ENCODE data around the gene CAVIN2.

The CAVIN2 gene

DNA sequence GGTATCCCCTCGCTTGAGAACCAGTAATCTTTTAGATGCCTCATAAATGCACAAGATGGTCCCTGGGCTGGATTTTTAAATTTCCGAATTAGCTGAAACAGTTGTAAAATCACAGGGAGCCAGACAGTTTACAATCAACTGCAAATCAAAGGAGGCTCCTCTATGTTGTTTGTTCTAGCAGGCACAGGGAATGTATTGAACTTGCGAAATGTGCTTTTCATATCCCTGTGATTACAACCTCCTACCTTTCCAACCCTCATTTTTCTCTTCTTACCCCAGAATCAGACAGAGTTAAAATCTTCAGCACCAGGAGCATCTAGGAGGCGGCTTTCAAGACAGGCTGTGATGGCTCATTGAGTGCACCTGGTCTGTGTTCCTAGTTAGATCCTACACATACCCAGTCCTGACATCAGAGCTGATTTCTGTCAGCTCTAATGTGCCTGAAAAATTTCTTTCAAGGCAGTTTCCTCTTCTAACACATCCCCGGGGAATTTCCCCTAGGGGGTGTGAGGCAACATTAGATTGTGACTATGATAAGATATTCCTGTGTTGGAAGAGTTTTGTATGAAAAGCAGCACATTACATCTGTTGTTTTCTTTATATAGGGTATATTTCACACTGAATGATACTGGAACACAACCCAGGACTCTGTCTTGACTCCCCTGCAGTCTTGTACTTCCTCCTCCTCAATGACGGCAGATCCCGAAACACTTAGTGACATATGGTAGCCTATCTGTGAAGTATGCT is 17.9 kb upstream of the CAVIN2 start:
- no peak for DNase-seq

DNA sequence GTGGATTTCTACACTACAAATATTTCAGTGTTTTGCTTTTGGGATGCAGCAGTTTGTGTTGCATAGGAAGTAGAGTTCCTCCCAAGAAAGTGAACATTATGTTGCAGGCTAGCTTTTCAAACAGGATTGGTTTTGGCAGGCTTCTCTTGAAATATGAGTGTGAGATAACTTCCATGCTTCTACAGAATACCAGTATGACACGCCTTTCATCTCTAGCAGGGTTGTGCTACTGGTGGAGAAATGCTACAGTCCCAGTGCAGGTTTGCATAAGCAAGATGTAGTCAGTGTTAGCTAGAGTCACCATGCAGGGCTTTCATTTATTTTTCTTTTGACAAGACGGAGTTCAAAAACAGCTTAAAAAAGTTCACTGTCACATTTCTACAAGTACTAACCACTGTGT is 17.1 kb upstream of the CAVIN2 start:
- DNase-seq = no peak

DNA sequence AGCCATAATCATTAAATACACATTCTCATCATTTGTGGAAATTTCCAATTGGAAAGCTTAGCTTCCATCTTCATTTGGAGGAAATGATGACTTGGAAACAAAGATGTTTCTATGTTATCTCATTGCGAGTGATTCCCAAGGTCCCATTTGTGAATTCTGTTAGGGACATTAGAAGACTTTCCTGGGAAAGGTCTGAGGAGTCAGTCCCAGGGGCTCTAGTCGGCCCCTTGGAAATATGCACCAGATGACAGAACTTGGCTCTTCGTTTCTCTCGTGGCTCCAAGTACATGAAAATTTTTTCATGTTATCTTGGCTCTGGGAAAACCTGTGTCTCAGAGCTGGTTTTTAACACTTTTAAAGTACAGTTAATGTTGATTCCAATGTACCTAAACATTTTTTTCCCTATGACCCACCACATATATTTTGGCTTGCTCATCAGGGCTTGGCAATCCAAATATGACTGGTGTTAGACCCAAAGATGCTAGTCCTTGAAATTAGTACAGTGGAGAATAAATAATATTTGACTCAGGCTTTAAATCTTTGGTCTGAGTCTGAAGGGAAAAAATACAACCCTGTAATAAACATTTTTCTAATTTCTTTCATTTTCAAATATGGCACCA is 15.4 kb upstream of the CAVIN2 start:
- DNase-seq = no peak

DNA sequence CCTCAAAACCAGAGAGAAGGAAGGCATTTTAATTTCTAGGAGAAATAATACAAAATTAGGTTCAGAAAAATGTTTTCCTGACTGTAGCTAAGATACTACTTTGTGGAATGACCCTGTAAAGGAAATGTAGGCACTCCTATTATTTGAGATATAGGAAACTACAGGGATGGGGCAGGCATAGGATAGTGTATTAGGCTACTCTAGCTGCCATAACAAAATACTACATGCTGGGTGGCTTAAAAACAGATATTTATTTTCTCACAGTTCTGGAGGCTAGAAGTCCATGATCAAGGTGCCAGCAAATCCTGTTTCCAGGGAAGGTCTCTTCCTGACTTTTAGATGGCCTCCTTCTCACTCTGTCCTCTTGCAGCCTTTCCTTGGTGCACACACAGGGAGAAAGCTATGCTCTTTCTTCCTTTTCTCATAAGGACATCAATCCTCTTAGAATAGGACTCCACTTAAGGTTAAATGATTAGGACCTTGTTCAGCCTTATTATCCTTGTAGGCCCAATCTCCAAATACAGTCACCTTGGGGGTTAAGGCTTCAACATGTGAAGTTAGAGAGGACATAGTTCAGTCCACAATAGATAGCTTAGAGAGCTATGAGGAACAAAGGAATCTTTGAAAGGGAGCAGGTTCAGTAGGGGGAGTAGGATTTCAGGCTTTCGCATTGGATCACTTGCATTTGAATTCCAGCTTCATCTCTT is 14.0 kb upstream of the CAVIN2 start:
- no peak for DNase-seq

DNA sequence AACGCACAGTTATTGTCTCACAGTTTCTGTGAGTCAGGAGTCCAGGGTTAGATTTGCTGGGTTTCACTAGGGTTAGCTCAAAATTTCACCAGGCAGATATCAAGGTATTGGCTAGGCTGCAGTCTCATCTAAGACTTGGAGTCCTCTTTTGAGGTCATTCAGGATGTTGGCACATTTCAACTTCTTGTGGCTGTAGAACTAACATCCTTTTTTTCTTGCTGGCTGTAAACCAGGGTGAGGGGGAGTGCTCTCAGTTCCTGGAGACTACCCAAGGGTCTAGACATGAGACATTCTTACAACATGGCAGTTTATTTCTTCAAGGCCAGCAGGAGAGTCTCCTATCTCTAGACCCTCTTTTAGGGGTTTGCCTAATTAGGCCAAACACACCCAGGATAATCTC is 12.8 kb upstream of the CAVIN2 start:
- DNase-seq = no peak

DNA sequence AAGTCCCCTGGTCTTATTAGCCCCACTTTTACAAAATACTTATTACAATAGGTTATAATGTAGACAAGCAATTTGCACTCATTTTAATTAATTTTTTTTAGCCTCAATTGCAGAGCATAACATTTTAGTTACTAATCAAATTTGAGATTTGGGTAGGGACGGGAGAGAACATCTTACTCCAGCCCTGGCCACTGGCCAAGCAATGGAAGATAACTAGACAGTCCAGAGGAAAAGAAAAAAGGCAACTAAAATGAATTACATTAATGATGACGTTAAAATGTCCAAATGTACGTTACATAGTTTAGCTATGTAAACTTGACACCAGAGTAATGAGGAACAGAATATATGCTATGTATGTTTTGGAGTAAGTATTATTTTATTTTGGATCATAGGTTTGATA is 11.0 kb upstream of the CAVIN2 start:
- no peak for DNase-seq

DNA sequence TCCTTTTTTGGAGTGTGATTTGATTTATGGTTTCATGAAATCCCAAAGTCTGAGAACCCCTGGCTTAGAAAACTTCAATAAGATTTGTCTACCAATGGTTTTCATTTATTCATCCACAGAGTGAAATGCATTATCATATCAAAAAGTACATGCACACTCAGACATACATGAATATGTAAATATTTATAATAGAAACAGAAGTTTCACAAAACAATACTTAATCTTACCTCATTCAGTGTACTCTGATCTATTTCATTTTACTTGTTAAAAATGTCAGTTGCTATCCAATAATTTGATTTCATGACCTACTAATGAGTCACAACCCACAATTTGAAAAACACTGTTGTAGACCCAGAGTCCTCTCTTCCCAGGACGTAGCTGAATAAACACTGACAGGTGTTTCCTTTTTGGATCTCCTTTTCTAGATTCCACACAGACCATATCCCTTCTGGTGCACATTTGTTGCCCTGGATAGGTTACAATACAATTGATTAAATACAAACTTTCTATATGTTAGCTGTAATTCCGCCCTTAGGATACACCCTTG is 10.4 kb upstream of the CAVIN2 start:
- DNase-seq = no peak

DNA sequence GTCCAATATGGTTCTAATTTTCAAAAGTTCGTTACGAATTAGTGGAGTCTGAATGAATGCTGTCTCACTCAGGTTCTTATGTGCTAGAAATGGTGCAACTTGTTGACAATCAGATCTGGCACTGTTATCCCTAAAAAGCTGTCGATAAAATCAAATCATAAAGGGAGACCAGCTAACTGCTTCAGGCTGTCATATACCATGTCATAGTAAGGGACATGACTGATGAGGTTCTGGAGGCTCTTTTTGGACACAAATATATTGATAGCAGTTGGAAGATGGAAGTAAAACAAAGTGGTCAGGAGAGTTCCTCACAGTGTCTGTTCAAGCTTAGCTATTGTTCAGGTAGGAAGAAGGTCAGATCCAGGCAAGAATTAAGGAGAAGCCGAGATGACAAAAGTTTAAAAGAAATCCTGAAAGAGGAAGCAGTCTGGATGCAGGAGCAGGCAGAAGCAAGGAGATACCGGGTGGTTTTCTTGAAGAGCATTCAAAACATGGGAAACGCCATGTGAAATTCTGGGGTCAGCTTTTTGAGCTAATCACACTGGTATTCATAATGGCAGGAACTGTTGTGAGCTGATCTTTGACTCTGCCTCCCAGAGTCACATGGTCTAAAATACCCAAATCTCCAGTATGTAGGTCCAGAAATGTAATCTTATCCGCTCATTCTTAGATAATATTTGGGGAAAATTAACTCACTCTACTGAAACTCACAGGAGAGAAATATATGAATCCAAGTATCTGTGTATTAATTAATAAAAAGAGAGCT is 9.4 kb upstream of the CAVIN2 start:
- no peak for DNase-seq

DNA sequence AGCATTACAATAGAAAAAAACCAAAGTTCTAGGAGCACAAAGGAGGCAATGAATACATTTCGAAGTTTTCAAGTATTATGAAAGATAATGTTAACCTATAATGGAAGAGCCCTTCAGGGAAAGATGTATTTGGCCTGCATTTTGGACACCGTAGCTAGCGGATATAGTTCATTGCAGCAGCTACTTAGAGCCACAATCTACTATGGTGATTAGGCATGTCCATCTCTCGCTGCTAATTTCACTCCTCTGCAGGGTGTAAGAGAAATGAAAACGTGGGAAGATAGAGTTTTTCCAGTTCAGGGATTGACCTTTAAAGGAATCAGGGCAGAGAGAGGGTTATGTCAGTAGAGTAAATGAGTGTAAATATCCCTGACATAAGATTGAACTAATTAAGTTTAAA is 8.5 kb upstream of the CAVIN2 start:
- no peak for DNase-seq

DNA sequence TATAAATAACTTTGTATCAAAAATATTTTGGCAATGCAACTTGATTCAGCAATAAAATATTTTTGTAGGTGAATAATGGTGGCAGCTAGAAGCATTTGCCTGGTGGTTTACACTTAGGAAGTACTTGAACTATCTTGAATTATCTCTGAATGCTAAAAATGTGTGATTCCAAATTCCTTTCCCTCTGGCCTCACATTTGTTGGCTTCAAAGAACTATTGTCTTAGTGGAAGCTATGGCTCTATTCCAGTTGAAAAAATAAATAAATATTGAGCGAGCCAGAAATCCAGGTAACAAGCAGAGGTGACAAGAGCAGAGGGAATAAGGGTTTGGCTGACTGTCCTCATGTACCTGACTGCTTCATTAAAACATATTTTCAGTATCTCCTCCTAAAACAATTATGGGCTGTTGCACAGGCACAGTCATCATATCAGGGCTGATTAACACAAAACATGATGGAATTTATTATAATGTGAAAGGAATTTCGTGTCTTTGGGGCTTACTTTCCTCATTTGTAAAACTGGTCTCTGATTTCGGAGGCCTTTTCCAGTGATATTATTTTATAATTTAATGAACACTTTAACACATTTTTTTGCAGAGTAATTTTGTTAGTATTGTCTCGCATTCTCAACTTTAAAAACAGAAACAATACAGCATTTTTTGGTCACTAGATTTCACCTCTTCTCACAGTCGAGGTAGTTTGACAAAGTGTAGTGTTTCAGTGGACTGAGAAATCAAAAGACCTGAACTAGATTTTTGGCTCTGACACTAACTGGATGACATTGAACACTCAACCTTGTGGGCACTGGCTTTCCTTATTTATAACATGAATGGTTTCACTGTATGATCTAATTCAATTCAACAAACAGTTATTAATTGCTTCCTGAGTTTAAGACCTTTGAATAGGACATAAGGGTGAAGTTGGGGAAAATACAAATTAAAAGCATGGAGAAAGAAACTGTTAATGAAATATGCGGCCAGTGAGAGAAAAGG is 7.8 kb upstream of the CAVIN2 start:
- no peak for DNase-seq

DNA sequence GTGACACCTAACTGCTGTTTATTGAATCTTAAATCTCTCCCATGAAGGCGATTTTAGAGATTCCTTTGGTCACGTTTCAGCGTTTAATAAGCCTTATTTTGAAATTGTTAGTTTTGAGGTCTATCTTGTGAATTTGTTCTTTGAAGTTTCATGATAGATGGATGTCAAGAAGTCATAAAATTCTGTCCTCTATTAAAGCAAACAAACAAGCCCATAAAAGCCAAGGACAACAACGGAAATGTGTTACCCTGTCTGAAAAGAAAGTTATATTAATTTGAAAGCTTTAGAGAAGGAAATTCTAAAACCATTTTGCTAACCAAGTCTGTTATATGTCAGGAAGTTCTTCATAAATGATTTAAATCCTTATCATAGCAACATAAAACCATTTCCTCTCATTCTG is 7.0 kb upstream of the CAVIN2 start:
- DNase-seq = no peak

DNA sequence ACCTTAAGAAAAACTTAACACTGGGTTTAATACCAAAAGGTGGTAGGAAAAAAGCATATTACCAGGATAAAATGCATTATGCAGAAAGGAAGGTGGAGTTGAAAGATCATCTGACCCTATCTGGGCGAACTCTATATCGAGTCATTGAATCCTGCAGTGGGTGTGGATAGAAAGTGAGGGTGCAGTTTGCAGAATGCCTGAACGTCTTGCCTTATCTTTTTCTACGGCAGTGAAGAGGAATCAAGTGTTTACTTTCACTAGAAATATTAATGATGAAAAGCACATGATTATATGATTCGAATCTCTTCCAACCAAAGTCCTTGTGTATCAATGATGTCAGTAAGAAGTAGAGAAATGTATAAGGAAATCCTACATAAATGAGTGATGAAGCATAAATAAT is 4.3 kb upstream of the CAVIN2 start:
- no peak for DNase-seq

DNA sequence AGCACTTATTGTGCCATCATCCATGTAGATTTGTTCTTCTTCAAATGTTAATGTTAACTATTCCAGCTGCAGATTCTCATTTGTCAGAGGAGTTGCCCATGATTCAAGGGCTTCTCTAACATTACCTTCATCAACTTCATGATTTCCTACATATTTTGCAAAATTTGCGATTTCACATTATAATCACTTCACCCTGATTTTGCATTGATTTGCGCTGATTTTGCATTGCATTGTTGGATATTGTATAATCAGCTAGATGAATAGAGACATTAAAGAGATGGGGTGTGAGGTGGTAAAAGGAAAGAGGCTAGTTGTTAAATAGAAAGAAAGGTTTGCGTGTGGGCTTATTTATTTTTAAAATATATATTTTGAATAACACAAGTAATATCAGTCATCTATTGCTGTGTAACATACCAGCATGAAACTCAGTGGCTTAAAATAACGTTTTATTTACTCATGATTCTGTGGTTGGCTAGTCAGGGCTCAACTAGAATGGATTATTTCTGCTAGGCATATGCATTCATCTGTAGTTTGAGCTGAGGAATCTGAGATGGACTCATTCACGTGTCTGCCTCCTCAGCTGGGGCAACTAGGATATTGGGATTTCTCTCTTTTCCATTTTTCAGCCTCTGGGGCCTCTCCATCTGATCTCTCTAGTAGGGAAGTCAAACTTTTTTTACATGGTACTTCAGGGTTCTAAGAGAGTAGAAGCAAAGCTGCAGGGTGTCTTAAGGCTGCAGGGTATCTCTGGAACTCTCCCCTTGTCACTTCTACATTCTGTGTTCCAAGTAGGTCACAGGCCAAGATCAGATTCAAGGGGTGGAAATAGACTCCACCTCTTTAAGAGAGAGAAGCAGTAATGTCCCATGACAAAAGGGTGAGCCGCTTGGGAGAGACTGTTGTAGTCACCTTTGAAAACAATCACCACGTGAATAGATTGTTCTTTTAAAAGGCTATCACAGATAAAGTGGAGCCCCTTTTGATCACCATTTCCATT is 2.2 kb upstream of the CAVIN2 start:
- no peak for DNase-seq

DNA sequence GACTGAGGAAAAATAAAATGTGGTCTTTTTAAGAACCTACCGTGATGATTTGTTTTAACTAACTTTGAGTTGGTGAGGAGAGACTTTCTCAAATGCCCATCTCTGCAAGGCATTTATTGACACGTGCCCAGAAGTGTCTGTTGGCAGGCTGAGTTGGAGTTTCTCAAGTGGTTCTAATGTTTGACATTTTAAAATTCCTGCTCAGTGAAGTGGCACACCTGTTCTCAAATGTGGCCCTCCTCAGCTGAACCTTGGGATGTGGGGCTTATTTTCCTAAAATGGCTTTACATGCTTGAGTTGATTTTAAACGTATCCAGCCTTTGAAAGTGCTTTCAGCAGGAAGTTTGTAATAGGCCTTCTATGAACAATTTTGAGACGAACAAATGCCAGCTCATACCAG is 876 bp upstream of the CAVIN2 start:
- DNase-seq = no peak

DNA sequence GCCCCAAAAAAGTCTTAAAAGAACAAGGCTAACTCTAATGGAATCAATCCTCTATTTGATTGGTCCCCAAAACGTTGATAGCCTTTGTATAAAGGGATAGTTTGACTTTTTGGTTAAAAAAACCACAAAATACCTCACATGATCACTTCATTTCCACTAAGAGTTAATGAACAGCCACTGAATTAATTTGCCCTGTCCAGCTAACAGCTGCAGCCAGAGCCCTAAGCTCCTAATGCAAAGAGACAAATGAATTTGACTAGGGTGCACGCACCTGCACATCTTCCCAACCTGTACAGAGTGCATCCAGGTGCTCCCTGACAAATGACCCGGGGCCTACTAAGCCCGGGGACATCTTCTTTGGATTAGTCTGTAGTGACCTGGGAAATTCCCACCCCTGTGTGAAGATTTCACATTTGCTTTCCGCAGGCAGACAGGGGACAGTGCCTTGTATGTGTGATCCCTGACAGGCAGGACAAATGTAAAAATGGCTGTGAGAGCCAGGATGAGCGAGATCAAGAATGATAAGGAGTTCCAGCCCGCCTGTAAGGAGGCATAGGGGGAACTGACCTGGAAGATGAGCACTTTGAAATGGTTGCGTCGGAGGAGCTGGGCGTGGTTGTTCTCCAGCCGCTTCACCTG is 893 bp downstream of the CAVIN2 start:
- DNase-seq = no peak

DNA sequence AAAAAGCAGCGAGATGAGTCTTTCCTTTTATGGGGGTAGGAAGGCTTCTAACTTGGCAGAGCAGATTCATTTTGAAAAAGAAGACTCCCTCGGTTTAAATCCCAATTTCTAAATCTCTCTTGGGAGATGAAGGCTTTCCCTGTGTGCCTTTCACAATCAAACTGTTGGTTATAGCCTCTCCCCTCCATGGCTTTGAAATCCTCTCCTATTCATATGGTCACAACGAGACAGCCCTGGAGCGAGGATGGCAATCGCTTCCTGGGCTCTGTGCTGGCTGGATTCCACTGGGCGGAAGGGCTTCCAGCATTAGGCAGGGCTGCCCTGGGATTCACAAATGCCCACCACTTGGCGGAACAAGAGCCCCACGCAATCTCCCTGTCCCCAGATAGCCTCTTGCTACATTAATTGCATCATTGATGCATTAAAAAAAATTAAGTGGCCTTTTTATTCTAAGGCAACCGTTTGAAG is 1.6 kb downstream of the CAVIN2 start:
- no peak for DNase-seq

DNA sequence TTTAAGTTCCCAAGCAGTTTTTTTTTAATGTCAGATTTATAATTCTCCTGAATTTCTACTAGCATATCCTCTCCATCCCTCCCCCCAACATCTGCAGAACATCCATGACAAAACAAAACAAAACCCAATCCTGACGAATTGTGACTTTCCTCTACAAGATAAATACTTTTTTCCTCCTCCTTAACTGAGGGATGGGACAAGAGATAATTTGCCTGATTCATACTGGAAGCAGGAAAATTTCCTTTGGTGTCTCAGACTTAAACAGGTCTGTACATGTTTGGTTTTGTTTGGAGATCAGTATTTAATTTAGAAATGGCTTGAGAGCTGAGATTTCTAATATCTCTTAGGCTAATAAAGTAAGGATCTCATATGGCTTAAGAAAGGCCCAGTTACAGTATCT is 2.2 kb downstream of the CAVIN2 start:
- no peak for DNase-seq

DNA sequence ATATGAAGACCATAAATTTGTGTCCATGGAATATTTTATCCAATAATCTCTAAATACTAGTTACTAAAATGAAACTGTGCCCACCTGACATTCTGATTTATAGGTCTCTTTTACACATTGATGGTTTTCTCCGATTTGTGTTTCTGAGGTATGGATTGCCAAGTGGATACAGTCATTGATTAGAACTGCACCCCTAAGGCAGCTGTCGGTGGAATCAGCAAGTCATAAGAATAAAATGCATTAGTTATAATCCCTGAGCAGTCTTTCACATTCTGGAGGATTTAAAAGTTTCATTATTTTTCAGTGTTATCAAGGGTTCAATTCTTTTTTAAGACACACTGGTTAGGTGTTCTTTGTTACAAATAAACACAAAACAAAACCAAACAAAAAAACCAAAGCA is 6.0 kb downstream of the CAVIN2 start:
- no peak for DNase-seq

DNA sequence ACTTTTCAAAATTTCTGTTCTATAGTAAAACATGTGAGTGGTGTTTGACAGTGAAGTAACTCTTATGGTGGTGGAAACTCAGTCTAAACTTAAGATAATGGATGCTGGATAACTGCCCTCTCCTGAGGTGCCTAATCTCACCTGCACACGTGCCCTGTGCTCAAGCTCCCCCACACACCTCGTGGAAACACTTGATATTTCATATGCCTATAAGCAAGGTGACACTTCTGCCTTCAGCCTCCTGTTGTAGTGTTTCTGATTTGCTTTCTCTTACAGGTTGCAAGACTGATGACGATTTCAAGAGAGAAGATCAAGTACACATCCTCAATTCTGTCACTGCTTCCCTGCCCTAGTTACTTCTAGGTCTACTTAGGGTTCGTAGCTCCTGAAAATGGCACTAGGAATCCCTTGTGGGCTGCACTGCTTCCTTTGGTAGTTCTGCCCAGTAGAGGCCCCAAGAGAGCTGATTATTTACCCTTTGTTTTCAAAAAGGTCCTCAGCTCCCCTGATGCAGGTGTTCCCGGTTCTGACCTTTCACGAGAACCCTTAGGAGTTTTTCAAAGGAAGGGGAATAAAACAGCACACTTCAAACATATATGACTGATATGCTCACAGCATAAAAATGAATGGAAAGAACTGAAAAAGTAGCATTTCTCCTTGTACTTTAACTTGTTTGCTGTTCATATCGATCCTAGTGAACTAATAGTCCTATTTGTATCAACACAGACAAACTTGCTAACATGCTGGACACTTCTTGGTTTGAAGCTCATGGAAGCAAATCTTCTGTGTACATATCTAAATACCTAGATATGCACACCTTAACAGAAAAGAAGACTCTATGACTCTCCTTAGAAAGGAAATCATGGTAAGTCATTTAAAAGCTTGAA is 6.7 kb downstream of the CAVIN2 start:
- no peak for DNase-seq

All from cortex of kidney (tissue), 1 donor.